GM12878 (cell line): ENCODE data around the gene HNRNPA0. TPM values are rescaled to one million over a fixed set of nuclear protein-coding genes. Genes with fewer than 3 reads are reported as not detected.

Experiments
- CBFB ChIP-seq: IDR thresholded peaks from 2 replicates; pipeline ENCODE4 v1.6.1; 2016; ENCODE audit warnings: antibody characterized with exemption, low read depth
- CTCF ChIP-seq, 3 experiments: IDR thresholded peaks in 2 of 3; conservative IDR thresholded peaks in 1 of 3; 2 replicates each; pipeline ENCODE4 v1.5.1; 2011; ENCODE audit warnings: low read depth in 3 of 3, low read length in 3 of 3, mild to moderate bottlenecking in 3 of 3, control low read depth in 2 of 3, moderate library complexity in 2 of 3, inconsistent platforms in 1 of 3, mixed read lengths in 1 of 3; ENCODE audit not compliant: control insufficient read depth in 2 of 3, insufficient read depth in 1 of 3; ENCODE audit errors: extremely low read depth in 1 of 3
- EP300 ChIP-seq, 2 experiments: fragments of 150-350 bp in 1 of 2; IDR thresholded peaks; 2 replicates each; pipeline ENCODE4 v1.6.1; 2011 to 2012; ENCODE audit warnings: low read depth in 2 of 2, low read length in 2 of 2, borderline replicate concordance in 1 of 2, improper control_type of control experiment in 1 of 2, inconsistent platforms in 1 of 2; ENCODE audit not compliant: control insufficient read depth in 1 of 2
- FOXM1 ChIP-seq: IDR thresholded peaks from 2 replicates; pipeline ENCODE4 v1.6.1; 2012; ENCODE audit warnings: low read depth, mild to moderate bottlenecking, inconsistent platforms, low read length, moderate library complexity
- JUNB ChIP-seq: IDR thresholded peaks from 2 replicates; pipeline ENCODE4 v1.6.1; 2016; ENCODE audit warnings: antibody characterized with exemption, mild to moderate bottlenecking
- PRDM15 ChIP-seq: fragments of 450-650 bp; formaldehyde crosslinking; IDR thresholded peaks from 2 replicates; pipeline ENCODE4 v1.4.0; 2020; ENCODE audit warnings: mild to moderate bottlenecking, moderate library complexity
- SPI1 ChIP-seq: IDR thresholded peaks from 2 replicates; pipeline ENCODE4 v1.6.1; 2011; ENCODE audit warnings: low read depth, mild to moderate bottlenecking, low read length, moderate library complexity, borderline replicate concordance; ENCODE audit not compliant: insufficient read depth
- ZNF384 ChIP-seq: IDR thresholded peaks from 2 replicates; pipeline ENCODE4 v1.6.1; 2012; ENCODE audit warnings: low read depth, mild to moderate bottlenecking, low read length, improper control_type of control experiment, borderline replicate concordance
- polyA plus RNA-seq, 11 experiments: library from polyadenylated mRNA; depleted of rRNA in 4 of 11; unstranded in 6 of 11; stranded (reverse) in 5 of 11; fragments of >200 nt; fragmentation: Nextera tagmentation in 4 of 11; fragmentation: Illumina TruSeq in 1 of 11; extraction: Ambion mirVana in 4 of 11; extraction: Trizol in 1 of 11; gene quantifications; 1 replicate in 1 of 11; 2 replicates in 10 of 11; pipeline versions ENCODE4 v1.2.1 to v1.2.3, GENCODE V29; 2011 to 2016; ENCODE audit warnings: inconsistent platforms in 2 of 11, missing spikeins in 2 of 11, low read depth in 1 of 11
- total RNA-seq, 4 experiments: library from RNA; depleted of rRNA in 3 of 4; stranded (reverse); fragments of >200 nt in 3 of 4; fragmentation: Illumina TruSeq in 1 of 4; extraction: Trizol in 1 of 4; gene quantifications; 2 replicates each; pipeline versions ENCODE4 v1.2.1 to v1.2.3, GENCODE V29; 2013 to 2021
- TF ChIP-seq, protein P1 (sequence below): fragments of 450-650 bp; IDR thresholded peaks from 2 replicates; pipeline ENCODE4 v1.6.1; 2017; ENCODE audit warnings: low read depth, mild to moderate bottlenecking, moderate library complexity
- TF ChIP-seq, protein P2 (sequence below): fragments of 450-650 bp; formaldehyde crosslinking; IDR thresholded peaks from 2 replicates; pipeline ENCODE4 v1.5.0; 2022; ENCODE audit warnings: mild to moderate bottlenecking, missing genetic modification characterization
- TF ChIP-seq, protein P3 (sequence below): IDR thresholded peaks from 2 replicates; pipeline ENCODE4 v1.6.1; 2012; ENCODE audit warnings: improper control_type of control experiment, low read depth, low read length; ENCODE audit not compliant: insufficient replicate concordance

Gene HNRNPA0
- total and polyA plus RNA-seq, 10 of the 15 experiments (the other 5 are each of a cell fraction or from before 2014, with no cell fraction given) = 6.3 to 45.0 (median 12.5) TPM

- TF ChIP-seq, protein P1, sequence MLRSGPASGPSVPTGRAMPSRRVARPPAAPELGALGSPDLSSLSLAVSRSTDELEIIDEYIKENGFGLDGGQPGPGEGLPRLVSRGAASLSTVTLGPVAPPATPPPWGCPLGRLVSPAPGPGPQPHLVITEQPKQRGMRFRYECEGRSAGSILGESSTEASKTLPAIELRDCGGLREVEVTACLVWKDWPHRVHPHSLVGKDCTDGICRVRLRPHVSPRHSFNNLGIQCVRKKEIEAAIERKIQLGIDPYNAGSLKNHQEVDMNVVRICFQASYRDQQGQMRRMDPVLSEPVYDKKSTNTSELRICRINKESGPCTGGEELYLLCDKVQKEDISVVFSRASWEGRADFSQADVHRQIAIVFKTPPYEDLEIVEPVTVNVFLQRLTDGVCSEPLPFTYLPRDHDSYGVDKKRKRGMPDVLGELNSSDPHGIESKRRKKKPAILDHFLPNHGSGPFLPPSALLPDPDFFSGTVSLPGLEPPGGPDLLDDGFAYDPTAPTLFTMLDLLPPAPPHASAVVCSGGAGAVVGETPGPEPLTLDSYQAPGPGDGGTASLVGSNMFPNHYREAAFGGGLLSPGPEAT = no peak
- peak; percentile 93 for TF ChIP-seq SPI1
- peak; percentile 98 for TF ChIP-seq JUNB
- TF ChIP-seq PRDM15 = no peak
- TF ChIP-seq, protein P2, sequence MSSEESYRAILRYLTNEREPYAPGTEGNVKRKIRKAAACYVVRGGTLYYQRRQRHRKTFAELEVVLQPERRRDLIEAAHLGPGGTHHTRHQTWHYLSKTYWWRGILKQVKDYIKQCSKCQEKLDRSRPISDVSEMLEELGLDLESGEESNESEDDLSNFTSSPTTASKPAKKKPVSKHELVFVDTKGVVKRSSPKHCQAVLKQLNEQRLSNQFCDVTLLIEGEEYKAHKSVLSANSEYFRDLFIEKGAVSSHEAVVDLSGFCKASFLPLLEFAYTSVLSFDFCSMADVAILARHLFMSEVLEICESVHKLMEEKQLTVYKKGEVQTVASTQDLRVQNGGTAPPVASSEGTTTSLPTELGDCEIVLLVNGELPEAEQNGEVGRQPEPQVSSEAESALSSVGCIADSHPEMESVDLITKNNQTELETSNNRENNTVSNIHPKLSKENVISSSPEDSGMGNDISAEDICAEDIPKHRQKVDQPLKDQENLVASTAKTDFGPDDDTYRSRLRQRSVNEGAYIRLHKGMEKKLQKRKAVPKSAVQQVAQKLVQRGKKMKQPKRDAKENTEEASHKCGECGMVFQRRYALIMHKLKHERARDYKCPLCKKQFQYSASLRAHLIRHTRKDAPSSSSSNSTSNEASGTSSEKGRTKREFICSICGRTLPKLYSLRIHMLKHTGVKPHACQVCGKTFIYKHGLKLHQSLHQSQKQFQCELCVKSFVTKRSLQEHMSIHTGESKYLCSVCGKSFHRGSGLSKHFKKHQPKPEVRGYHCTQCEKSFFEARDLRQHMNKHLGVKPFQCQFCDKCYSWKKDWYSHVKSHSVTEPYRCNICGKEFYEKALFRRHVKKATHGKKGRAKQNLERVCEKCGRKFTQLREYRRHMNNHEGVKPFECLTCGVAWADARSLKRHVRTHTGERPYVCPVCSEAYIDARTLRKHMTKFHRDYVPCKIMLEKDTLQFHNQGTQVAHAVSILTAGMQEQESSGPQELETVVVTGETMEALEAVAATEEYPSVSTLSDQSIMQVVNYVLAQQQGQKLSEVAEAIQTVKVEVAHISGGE (CRISPR knock-in tag) = no peak
- TF ChIP-seq ZNF384 = no peak
- TF ChIP-seq EP300 (IDR thresholded peaks at IDR 0.05; ENCODE audit: borderline replicate concordance in 1 of 2, control insufficient read depth in 1 of 2, low read depth in 2 of 2, low read length in 2 of 2) = peak; percentile 58 to 89; a peak in 3 of 4 replicates
- peak; percentile 93 for TF ChIP-seq FOXM1
- TF ChIP-seq CBFB = 0 out of 2 replicates have a peak, but pooled peaks have one; percentile 36
- no peak for TF ChIP-seq CTCF (IDR thresholded peaks at IDR 0.05 in 2 of 3, conservative IDR thresholded peaks at IDR 0.05 in 1 of 3; ENCODE audit: control insufficient read depth in 2 of 3, extremely low read depth in 1 of 3, insufficient read depth in 1 of 3, low read depth in 3 of 3, low read length in 3 of 3)
- TF ChIP-seq, protein P3, sequence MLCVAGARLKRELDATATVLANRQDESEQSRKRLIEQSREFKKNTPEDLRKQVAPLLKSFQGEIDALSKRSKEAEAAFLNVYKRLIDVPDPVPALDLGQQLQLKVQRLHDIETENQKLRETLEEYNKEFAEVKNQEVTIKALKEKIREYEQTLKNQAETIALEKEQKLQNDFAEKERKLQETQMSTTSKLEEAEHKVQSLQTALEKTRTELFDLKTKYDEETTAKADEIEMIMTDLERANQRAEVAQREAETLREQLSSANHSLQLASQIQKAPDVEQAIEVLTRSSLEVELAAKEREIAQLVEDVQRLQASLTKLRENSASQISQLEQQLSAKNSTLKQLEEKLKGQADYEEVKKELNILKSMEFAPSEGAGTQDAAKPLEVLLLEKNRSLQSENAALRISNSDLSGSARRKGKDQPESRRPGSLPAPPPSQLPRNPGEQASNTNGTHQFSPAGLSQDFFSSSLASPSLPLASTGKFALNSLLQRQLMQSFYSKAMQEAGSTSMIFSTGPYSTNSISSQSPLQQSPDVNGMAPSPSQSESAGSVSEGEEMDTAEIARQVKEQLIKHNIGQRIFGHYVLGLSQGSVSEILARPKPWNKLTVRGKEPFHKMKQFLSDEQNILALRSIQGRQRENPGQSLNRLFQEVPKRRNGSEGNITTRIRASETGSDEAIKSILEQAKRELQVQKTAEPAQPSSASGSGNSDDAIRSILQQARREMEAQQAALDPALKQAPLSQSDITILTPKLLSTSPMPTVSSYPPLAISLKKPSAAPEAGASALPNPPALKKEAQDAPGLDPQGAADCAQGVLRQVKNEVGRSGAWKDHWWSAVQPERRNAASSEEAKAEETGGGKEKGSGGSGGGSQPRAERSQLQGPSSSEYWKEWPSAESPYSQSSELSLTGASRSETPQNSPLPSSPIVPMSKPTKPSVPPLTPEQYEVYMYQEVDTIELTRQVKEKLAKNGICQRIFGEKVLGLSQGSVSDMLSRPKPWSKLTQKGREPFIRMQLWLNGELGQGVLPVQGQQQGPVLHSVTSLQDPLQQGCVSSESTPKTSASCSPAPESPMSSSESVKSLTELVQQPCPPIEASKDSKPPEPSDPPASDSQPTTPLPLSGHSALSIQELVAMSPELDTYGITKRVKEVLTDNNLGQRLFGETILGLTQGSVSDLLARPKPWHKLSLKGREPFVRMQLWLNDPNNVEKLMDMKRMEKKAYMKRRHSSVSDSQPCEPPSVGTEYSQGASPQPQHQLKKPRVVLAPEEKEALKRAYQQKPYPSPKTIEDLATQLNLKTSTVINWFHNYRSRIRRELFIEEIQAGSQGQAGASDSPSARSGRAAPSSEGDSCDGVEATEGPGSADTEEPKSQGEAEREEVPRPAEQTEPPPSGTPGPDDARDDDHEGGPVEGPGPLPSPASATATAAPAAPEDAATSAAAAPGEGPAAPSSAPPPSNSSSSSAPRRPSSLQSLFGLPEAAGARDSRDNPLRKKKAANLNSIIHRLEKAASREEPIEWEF = peak; percentile 53
These were observed 4.6 kb upstream of the HNRNPA0 start (continued) for GRCh38 chr5:137758715-137759306.
